NCI-H1105 treated with DMSO at 0.1 percent for 48 hours (cell line): ENCODE data around the gene MCC.

Source experiments
- DNase-seq: peaks from one replicate; lab custom pipeline; 2025; lab: John Stamatoyannopoulos, UW

The MCC gene

GRCh38 chr5:113319256-113320053 lies 168.8 kb downstream of the MCC start:
- no peak for DNase-seq

GRCh38 chr5:113317636-113318035 lies 170.6 kb downstream of the MCC start:
- DNase-seq, result no peak

GRCh38 chr5:113311301-113311700 lies 177.0 kb downstream of the MCC start:
- DNase-seq, result no peak

GRCh38 chr5:113302120-113302519 lies 186.1 kb downstream of the MCC start:
- no peak for DNase-seq

GRCh38 chr5:113299591-113299990 lies 188.7 kb downstream of the MCC start:
- DNase-seq, result no peak

GRCh38 chr5:113296676-113297075 lies 191.6 kb downstream of the MCC start:
- no peak for DNase-seq

- DNase-seq, result no peak
Measured at GRCh38 chr5:113295111-113295539, 193.1 kb downstream of the MCC start.

- DNase-seq, result peak; percentile 69
Measured at GRCh38 chr5:113294311-113295110, 193.7 kb downstream of the MCC start.

- no peak for DNase-seq
Measured at GRCh38 chr5:113293975-113294310, 194.3 kb downstream of the MCC start.

GRCh38 chr5:113293068-113293974 lies 194.9 kb downstream of the MCC start:
- DNase-seq, result no peak

- no peak for DNase-seq
Measured at GRCh38 chr5:113292462-113292861, 195.8 kb downstream of the MCC start.

GRCh38 chr5:113283558-113283957 lies 204.7 kb downstream of the MCC start:
- no peak for DNase-seq

GRCh38 chr5:113282472-113282871 lies 205.8 kb downstream of the MCC start:
- DNase-seq, result no peak

GRCh38 chr5:113281194-113281593 lies 207.1 kb downstream of the MCC start:
- DNase-seq, result no peak

GRCh38 chr5:113280541-113280940 lies 207.7 kb downstream of the MCC start:
- no peak for DNase-seq

GRCh38 chr5:113278976-113279375 lies 209.3 kb downstream of the MCC start:
- no peak for DNase-seq

GRCh38 chr5:113276493-113276892 lies 211.8 kb downstream of the MCC start:
- DNase-seq, result no peak

- DNase-seq, result no peak
Measured at GRCh38 chr5:113276001-113276400, 212.3 kb downstream of the MCC start.

GRCh38 chr5:113274836-113275414 lies 213.3 kb downstream of the MCC start:
- DNase-seq, result no peak

GRCh38 chr5:113273948-113274347 lies 214.3 kb downstream of the MCC start:
- DNase-seq, result no peak

GRCh38 chr5:113271745-113272454 lies 216.4 kb downstream of the MCC start:
- no peak for DNase-seq
